DOHH2 (cell line): ENCODE results near the gene PDE9A.

ENCODE experiments used
- H3F3A ChIP-seq: fragments of 200-600 bp; sonication (generic), shearing (Covaris generic); 2 replicates; pipeline ENCODE4 v1.6.0; 2016; ENCODE audit warnings: antibody characterized with exemption, mild to moderate bottlenecking; ENCODE audit not compliant: control insufficient read depth, insufficient read depth
- H3K27ac ChIP-seq: fragments of 200-600 bp; sonication (generic); 2 replicates; pipeline ENCODE4 v1.5.1; 2014; ENCODE audit warnings: low read depth, mild to moderate bottlenecking, low read length, moderate library complexity
- H3K27me3 ChIP-seq: fragments of 200-600 bp; sonication (generic); 2 replicates; pipeline ENCODE4 v1.6.1; 2014; ENCODE audit warnings: mild to moderate bottlenecking, low read length, mixed read lengths; ENCODE audit not compliant: control insufficient read depth
- H3K36me3 ChIP-seq: fragments of 200-600 bp; sonication (generic); 2 replicates; pipeline ENCODE4 v1.6.1; 2014; ENCODE audit warnings: mild to moderate bottlenecking, low read length, moderate library complexity, mixed read lengths; ENCODE audit not compliant: control insufficient read depth
- H3K4me1 ChIP-seq: fragments of 200-600 bp; sonication (generic); 2 replicates; pipeline ENCODE4 v1.6.1; 2014; ENCODE audit warnings: mild to moderate bottlenecking, low read length, mixed read lengths; ENCODE audit not compliant: control insufficient read depth
- H3K4me2 ChIP-seq: fragments of 200-600 bp; sonication (generic); 2 replicates; pipeline ENCODE4 v1.6.0; 2014; ENCODE audit warnings: mild to moderate bottlenecking, low read length, moderate library complexity
- H3K4me3 ChIP-seq: fragments of 200-600 bp; sonication (generic); 2 replicates; pipeline ENCODE4 v1.5.1; 2014; ENCODE audit warnings: mild to moderate bottlenecking, low read length, mixed read lengths
- H3K79me2 ChIP-seq: fragments of 200-600 bp; sonication (generic); 2 replicates; pipeline ENCODE4 v1.6.1; 2014; ENCODE audit warnings: mild to moderate bottlenecking, low read length, mixed read lengths; ENCODE audit not compliant: control insufficient read depth
- H3K9me2 ChIP-seq: fragments of 200-600 bp; sonication (generic); replicated peaks from 2 replicates; pipeline ENCODE4 v1.6.1; 2014; ENCODE audit warnings: mild to moderate bottlenecking, low read length, mixed read lengths; ENCODE audit not compliant: control insufficient read depth
- H3K9me3 ChIP-seq: fragments of 200-600 bp; sonication (generic); 2 replicates; pipeline ENCODE4 v1.6.1; 2014; ENCODE audit warnings: antibody characterized with exemption, low read length, mixed read lengths; ENCODE audit not compliant: control insufficient read depth, insufficient read depth
- H4K20me1 ChIP-seq: fragments of 200-600 bp; sonication (generic); 2 replicates; pipeline ENCODE4 v1.6.0; 2014; ENCODE audit warnings: low read depth, mild to moderate bottlenecking, antibody characterized with exemption, low read length, moderate library complexity; ENCODE audit not compliant: control insufficient read depth, insufficient read depth
- EZH2phosphoT487 ChIP-seq: fragments of 200-600 bp; sonication (generic); IDR thresholded peaks from 2 replicates; pipeline ENCODE4 v1.6.1; 2017; ENCODE audit warnings: borderline replicate concordance, mild to moderate bottlenecking, antibody characterized with exemption, low read length, moderate library complexity, mixed read lengths
- TF ChIP-seq, protein P1 (sequence below): fragments of 200-600 bp; sonication (generic); IDR thresholded peaks from one replicate; pipeline ENCODE4 v1.5.1; 2014; ENCODE audit warnings: antibody characterized with exemption, mild to moderate bottlenecking, low read depth, low read length; ENCODE audit not compliant: poor library complexity, severe bottlenecking

The PDE9A gene

DNA sequence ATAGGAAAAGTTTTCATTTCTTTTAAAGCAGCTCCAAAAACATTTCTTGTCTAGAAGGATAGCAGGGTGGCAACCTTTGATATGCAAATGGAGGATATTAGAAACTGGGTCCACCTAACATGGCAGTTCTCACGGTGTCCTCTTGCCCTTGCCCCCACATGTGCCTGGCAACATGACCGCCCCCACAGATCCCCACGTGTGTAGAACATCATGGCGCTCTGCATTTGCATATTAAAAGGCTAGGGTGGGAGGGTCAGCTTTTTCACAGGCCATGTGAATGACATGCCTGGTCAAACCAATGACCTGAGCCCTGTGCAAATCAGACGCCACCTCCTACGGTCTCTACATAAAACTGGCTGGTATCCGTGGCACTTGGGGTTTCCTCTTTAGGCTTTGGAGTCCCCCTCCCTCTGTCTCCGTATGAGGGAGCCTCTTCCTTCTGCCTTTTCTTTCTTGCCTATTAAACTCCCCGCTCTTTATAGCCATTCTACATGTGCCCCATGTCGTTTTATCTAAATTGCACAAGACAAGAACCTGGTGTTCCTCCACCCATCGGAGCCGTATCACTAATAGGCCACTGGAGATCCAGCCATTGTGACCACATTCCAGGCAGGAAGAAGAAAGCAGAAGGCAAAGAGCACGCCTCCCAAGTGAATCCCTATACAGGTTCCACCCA lies 154.7 kb downstream of the PDE9A start:
- Histone ChIP-seq H3K79me2 (no peaks in the 10 kb centered on the region), H3K4me3 (no peak overlapping the region), H3K4me2 (no peak overlapping the region), H3K27ac (no peak overlapping the region), H3K27me3 (peaks cover 20% of the 10 kb centered on the region), H3K9me2 (no peaks in the 10 kb centered on the region), H3K4me1 (no peaks in the 10 kb centered on the region), H4K20me1 (no peaks in the 10 kb centered on the region), H3K36me3 (no peaks in the 10 kb centered on the region), H3K9me3 (no peaks in the 10 kb centered on the region), H3F3A (no peaks in the 10 kb centered on the region)
- TF ChIP-seq EZH2phosphoT487, result no peak
- TF ChIP-seq, protein P1, sequence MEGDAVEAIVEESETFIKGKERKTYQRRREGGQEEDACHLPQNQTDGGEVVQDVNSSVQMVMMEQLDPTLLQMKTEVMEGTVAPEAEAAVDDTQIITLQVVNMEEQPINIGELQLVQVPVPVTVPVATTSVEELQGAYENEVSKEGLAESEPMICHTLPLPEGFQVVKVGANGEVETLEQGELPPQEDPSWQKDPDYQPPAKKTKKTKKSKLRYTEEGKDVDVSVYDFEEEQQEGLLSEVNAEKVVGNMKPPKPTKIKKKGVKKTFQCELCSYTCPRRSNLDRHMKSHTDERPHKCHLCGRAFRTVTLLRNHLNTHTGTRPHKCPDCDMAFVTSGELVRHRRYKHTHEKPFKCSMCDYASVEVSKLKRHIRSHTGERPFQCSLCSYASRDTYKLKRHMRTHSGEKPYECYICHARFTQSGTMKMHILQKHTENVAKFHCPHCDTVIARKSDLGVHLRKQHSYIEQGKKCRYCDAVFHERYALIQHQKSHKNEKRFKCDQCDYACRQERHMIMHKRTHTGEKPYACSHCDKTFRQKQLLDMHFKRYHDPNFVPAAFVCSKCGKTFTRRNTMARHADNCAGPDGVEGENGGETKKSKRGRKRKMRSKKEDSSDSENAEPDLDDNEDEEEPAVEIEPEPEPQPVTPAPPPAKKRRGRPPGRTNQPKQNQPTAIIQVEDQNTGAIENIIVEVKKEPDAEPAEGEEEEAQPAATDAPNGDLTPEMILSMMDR, result no peak

DNA sequence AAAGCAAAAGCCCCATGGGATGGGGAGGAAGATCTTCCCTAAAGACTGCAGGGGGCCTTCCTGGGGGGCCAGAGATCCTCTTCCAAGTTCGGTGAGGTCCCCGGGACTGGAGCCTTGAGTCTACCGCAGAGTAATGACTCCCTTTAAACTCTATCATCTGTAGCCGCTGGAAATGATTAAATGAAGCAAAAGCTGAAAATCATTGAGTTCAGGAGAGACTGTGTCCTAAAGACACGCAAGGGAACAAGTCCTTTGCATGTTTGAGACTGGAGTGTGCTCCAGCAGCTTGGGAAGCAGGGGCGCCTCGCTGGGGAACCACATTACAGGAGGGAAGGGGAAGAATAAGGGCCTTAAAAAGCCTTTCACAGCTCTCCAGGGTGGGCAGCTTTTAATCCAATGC lies 155.8 kb downstream of the PDE9A start:
- Histone ChIP-seq H4K20me1 (no peaks in the 10 kb centered on the region), H3F3A (no peaks in the 10 kb centered on the region), H3K4me1 (no peaks in the 10 kb centered on the region), H3K27ac (no peak overlapping the region), H3K4me2 (no peak overlapping the region), H3K9me3 (no peaks in the 10 kb centered on the region), H3K4me3 (no peak overlapping the region), H3K9me2 (no peaks in the 10 kb centered on the region), H3K36me3 (no peaks in the 10 kb centered on the region), H3K79me2 (no peaks in the 10 kb centered on the region), H3K27me3 (peaks cover 20% of the 10 kb centered on the region)
- no peak for TF ChIP-seq EZH2phosphoT487
- TF ChIP-seq, protein P1, result no peak

DNA sequence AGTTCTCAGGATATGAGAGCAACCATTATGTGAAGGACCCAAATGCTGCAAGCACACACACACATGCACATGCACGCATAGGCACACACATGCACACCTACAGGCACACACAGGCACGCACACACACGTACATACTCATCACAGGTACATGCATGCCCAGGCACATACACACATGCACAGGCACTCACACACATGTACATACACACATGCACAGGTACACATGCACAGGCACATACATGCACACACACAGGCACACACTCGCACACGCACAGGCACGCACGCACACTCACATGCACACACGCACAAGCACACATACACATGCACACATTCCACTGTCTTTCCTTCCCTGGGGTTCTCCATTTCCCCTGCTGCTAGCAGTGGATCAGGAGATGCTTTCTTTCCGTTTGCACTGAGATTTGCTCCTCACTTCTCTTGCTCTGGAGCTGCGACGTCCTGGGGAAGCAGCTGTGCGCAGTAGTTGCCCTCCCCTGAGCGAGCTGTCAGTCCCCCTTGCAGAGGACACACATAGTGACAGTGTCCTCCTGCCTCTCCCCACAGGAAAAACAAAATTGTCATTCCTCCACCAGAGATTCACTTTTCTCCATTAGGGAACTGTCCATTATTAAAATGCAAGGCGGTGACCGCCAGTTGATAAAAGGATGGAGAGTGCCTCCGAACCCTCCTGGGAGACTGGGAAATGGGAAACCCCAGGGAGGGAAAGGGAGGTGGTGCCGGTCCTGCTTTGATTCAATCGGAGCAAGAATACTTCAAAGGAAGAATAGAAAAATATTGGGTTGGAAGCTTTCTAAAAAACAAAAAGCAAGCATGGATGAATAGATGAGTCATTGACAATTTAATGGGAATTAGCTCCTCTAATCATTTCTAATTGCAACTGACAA lies 156.4 kb downstream of the PDE9A start:
- Histone ChIP-seq H3K27ac (no peak overlapping the region), H3K9me2 (no peaks in the 10 kb centered on the region), H3F3A (no peaks in the 10 kb centered on the region), H3K79me2 (no peaks in the 10 kb centered on the region), H4K20me1 (no peaks in the 10 kb centered on the region), H3K27me3 (peaks cover 20% of the 10 kb centered on the region), H3K9me3 (peaks cover under 1% of the 10 kb centered on the region; the same call in 1 of the 2 replicates), H3K36me3 (no peaks in the 10 kb centered on the region), H3K4me3 (no peak overlapping the region), H3K4me2 (no peak overlapping the region), H3K4me1 (no peaks in the 10 kb centered on the region)
- TF ChIP-seq, protein P1, result no peak
- TF ChIP-seq EZH2phosphoT487, result no peak
